ENCODE results near the gene STOX2.

- no peak for TF ChIP-seq POLR2AphosphoS5 (IDR thresholded peaks at IDR 0.05; ENCODE audit: borderline replicate concordance, low read depth, low read length)
- no peak for TF ChIP-seq EZH2 (IDR thresholded peaks at IDR 0.05)
- TF ChIP-seq FOXP2 (optimal IDR thresholded peaks at IDR 0.05; ENCODE audit: control extremely low read depth, extremely low read length, insufficient read depth), result no peak
These were observed 32.6 kb upstream of the STOX2 start for GRCh38 chr4:183872531-183872930.

Measured in SK-N-MC (cell line).